ENCODE measurements around the gene PTGIS.

Gene PTGIS

GRCh38 chr20:49475292-49476015, 92.5 kb downstream of the PTGIS start:
- no peak for TF ChIP-seq CTCF (IDR thresholded peaks at IDR 0.05; ENCODE audit: low read depth, low read length)
- DNase-seq (ENCODE audit: low read depth in 2 of 2) = no peak
- H3K4me3 ChIP-seq (replicated peaks in 1 of 2; ENCODE audit: low read depth in 2 of 2, low read length in 2 of 2) = no peak overlapping the region

- no peak for DNase-seq (ENCODE audit: low read depth in 2 of 2)
- no peak for TF ChIP-seq CTCF (IDR thresholded peaks at IDR 0.05; ENCODE audit: low read depth, low read length)
- H3K4me3 ChIP-seq (replicated peaks in 1 of 2; ENCODE audit: low read depth in 2 of 2, low read length in 2 of 2) = no peak overlapping the region
Observed at GRCh38 chr20:49471397-49471796, 96.5 kb downstream of the PTGIS start.

GRCh38 chr20:49470922-49471321, 97.0 kb downstream of the PTGIS start:
- no peak for DNase-seq (ENCODE audit: low read depth in 2 of 2)
- TF ChIP-seq CTCF (IDR thresholded peaks at IDR 0.05; ENCODE audit: low read depth, low read length) = no peak
- H3K4me3 ChIP-seq (replicated peaks in 1 of 2; ENCODE audit: low read depth in 2 of 2, low read length in 2 of 2) = no peak overlapping the region

- no peak for TF ChIP-seq CTCF (IDR thresholded peaks at IDR 0.05; ENCODE audit: low read depth, low read length)
- no peak overlapping the region for H3K4me3 ChIP-seq (replicated peaks in 1 of 2; ENCODE audit: low read depth in 2 of 2, low read length in 2 of 2)
- DNase-seq (ENCODE audit: low read depth in 2 of 2) = no peak
Observed at GRCh38 chr20:49469060-49469459, 98.9 kb downstream of the PTGIS start.

GRCh38 chr20:49468412-49468811, 99.5 kb downstream of the PTGIS start:
- no peak for TF ChIP-seq CTCF (IDR thresholded peaks at IDR 0.05; ENCODE audit: low read depth, low read length)
- DNase-seq (ENCODE audit: low read depth in 2 of 2) = no peak

GRCh38 chr20:49466114-49466912, 101.6 kb downstream of the PTGIS start:
- no peak for TF ChIP-seq CTCF (IDR thresholded peaks at IDR 0.05; ENCODE audit: low read depth, low read length)
- H3K4me3 ChIP-seq (replicated peaks in 1 of 2; ENCODE audit: low read depth in 2 of 2, low read length in 2 of 2) = no peak overlapping the region
- no peak for DNase-seq (ENCODE audit: low read depth in 2 of 2)

More at GRCh38 chr20:49468412-49468811, 99.5 kb downstream of the PTGIS start:
- H3K4me3 ChIP-seq (replicated peaks in 1 of 2; ENCODE audit: low read depth in 2 of 2, low read length in 2 of 2) = no peak overlapping the region
